Measurements from ENCODE around the gene PSMC1.
A peak's percentile ranks its signal among the peaks of the same experiment; 100 is the strongest.
"Not testable (repeated sequence)": the region's sequence is repeated elsewhere in the genome, so short reads cannot be mapped to it uniquely, and the experiment has no call there.

Gene PSMC1

DNA sequence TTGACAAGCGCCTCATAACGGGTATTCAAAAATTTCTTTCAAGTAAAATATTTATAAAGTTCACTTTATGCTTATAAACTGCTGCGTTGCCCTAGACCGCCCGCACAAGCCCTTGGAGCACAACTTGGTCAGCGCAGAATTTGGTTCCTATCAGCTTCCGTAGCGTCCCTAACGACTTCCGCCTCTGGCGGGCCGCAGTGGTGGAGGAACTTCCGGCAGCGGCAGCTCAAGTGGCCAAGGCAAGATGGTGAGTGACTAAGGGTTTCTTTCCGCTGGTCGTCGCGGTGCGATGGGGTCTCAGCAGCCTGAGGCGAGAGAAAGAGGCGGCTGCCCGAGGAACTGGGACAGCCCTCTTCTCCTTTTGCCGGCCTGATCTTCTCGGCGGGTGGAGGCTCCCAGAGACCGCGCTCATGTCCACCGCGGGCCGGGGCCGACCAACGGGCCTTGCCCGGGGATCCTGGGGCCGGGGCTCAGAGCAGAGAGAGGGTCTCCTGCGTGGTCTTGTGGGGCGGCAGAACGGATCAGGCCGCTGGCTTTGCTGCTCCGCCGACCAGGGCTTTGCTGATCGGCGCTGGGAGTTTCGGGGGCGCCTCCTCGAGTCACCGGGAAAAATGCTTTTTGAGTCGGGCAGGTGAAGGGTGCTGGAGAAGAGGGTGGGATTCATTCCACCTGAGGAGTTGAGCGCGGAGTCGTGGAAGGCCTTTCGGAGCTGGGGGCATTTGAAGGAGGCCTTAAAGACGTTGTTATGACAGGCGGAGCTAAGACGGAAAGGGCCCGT, at the start of gene PSMC1:
PSMC1 (plus strand) TSS at position 200 of the 778 bp plus-strand sequence; CDS start at position 245, 45 bp downstream.
- DNase-seq (ENCODE audit: low spot score): peak; percentile 94

DNA sequence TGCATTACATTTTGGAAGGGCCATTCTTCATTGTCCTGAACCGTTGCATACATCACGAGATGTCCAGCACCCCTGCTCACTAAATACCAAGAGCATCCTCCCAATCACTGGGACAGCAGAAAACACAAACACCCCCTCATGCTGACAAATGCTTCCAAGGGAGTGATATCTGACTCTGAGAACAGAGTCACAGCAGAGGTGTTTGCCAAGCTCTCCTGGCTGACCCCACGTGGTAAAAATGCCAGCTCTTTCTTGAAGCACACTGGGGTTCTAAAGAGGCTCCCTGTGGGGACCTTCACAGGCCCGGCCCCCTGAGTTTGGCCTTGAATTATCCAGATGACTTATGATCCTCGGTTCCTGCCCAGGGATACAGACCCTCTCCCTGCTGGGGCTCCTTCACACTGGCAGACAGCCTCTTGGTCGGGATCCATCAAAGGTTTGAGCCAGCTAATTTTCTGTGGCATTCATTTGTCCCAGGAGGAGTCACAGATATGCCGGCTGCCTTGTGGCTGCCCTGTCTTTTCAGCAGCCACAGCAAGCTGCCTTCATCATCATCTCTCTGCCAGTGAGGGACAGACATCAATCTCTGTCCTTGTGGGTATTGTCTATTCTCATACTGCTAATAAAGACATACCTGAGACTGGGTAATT, 43.1 kb upstream of the PSMC1 start:
- DNase-seq (ENCODE audit: low spot score): no peak

DNA sequence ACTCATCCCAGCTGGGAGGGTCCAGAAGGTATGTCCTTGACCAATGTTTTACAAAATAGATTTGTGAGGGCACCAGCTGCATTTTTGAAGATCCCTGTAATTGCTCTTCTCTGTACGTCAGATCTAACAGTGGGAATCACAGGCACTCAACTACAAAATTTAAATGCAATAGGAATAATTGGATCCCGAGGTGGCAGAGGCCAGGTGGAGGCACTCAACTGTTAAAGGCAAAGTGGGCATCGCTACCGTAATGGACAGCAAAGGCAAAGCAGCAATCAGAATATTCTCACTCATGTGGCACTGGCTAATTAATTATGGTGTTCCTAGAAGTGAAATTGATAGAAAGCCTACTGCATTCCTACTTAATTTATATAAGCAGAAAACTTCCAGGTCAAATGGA, 27.9 kb upstream of the PSMC1 start:
- DNase-seq (ENCODE audit: low spot score): no peak

DNA sequence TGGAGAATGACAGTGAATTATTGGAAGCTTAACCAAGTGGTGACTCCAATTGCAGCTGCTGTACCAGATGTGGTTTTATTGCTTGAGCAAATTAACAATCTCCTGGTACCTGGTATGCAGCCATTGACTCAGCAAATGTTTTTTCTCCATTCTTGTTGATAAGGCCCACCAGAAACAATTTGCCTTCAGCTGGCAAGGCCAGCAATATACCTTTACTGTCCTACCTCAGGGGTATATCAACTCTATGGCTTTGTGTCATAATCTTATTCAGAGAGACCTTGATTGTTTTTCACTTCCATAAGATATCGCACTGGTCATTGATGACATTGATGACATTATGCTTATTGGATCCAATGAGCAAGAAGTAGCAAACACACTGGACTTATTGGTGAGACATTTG, 26.4 kb upstream of the PSMC1 start:
- not testable (repeated sequence) for DNase-seq (ENCODE audit: low spot score)

DNA sequence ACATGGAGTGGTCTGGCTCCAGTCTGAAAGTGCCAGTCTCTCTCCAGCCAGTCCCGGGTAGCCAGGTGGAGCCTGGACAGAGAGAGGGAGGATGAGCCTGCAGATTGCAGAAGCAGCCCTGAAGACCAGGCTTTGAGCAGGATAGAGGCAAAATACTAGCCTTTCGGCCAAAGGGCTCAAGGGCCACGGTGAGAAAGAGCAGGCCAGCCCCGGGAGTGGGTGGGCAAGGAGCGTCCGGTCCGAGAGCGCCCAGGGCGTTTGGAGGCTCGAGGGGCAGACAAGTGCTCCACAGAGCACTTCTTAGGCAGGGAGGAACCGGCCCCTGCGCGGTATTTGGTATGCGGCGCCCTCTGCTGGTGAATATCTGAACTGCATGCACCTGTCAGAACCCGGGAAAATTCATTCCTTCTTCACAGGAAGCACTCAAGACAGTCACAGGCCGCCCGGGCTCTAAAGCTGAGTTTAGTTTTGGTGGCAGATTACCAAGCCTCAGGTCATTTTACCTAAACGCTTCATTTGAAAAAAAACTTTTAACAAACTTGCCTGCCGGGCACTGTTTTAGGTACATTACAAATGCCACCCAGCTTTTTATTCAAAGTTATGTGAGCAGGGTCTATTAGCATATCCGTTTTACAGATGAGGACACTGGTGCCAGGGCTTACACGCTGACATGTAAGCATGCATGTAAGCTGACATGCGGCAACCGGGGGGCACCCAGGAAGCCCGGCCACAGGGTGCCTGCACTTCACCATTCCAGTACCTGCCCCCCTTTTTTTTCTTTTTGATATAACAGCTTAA, 21.0 kb upstream of the PSMC1 start:
- DNase-seq (ENCODE audit: low spot score): peak; percentile 89

DNA sequence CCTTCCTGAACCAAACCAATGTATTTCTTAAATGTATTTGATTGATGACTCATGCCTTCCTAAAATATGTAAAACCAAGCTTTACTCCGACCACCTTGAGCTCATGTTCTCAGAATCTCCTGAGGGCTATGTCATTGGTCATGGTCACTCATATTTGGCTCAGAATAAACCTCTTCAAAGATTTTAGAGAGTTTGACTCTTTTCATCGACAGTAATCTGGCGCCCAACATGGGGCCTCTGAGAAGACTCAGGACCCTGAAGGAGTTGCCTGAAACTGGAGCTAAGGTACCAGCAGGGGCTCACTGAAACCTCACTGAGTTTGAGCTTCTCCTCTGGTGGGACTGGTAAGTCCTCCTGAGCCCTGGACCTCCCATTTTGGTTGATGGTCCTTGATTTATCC, 17.2 kb upstream of the PSMC1 start:
- DNase-seq (ENCODE audit: low spot score): no peak

DNA sequence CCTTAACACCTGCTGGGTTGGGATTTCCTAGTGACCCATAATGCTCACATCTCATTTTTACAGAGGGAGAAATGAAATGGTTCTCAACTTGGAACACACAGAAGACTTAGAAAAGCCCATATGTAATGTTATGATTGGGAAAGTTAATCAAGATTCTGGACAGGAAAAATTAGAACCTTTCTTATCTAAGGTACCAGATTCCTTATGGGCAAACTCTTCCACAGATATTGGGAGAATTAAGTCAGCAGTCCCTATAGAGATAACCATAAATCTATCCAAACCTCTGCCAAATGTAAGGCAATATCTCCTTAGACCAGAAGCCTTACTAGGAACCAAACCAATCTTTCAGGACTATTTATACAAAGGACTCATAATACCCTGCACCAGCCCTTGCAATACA, 13.9 kb upstream of the PSMC1 start:
- no peak for DNase-seq (ENCODE audit: low spot score)

DNA sequence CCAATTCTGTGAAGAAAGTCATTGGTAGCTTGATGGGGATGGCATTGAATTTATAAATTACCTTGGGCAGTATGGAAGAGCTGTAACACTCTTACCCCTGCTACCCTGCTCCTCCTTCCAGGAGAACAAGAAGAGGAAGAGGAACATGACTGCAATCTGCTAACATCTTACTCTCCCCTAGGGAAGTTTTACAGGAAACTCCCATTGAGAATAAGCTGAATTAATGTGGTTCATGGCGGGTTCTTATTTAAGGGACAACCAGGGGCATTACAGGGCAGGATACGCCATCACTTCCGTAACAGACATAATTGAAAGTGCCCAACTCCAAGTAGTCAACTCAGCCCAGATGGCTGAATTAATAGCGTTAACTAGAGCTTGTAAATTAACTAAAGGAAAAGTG, 9.4 kb upstream of the PSMC1 start:
- DNase-seq (ENCODE audit: low spot score): no peak

DNA sequence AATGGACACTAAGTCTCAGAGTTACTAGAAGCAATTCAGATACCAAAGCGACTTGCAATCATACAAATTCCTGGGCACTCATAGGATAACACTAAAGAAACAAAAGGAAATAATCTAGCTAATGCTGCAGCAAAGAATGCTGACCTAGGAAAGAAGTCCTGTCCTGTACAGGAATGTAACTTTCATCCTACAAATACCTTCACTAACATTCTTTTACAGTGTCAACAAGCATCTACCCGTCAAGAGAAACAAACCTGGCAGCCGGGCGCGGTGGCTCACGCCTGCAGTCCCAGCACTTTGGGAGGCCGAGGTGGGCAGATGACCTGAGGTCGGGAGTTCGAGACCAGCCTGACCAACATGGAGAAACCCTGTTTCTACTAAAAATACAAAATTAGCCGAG, 8.9 kb upstream of the PSMC1 start:
- DNase-seq (ENCODE audit: low spot score): not testable (repeated sequence)

DNA sequence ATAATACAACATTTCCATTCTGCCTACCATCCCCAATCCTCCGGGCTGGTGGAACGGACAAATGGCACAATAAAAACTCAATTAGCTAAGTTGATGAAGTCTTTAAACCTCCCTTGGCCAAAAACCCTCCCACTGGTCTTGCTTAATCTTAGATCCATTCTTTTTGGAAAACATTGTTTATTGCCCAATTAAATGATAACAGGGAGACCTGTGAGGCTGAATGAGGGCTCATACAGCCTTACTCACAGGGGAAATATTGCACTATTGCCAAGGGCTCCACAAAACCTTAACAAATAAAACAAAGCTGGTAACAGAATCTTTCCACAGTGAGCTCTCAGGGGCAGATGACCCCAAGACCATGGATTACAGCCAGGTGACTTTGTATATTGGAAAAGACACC, 7.8 kb upstream of the PSMC1 start:
- DNase-seq (ENCODE audit: low spot score): no peak

DNA sequence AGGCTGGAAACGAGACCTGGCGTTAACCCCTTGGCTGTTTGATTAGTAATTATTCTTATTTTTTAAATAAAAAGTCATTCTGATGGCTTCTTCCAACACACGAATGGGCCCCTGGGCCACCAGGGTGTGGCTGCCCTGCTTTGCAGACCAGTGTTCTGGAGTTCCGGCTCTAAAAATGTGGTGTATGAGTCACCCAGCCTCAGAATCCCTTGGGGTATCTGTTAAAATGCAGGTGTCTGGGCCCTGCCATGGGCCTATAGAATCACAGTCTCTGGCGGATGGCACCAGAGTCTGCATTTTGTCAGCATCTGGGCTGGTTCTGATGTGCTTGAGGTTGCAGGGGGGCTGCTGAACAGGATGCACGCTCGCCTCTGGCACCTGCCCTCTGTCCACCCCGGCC, 2.5 kb upstream of the PSMC1 start:
- no peak for DNase-seq (ENCODE audit: low spot score)

DNA sequence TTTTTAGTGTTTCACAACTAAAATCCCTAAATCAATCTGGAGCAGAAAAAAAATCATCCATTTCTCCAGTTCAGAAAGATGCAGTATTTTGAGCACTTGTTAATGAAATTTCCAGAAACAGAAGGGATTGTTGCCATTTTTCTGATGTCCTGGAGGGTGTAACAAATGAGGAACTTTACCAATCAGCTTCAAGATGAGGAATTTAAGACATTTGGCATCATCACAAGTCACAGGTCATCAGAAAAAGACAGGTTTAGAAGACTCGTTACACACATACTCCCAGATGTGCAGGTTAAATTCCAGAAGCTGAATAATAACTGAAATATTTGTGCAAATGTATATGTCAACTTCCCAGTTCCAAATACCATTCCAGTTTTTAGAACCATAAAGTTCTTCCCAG, 482 bp upstream of the PSMC1 start:
- DNase-seq (ENCODE audit: low spot score): no peak

DNA sequence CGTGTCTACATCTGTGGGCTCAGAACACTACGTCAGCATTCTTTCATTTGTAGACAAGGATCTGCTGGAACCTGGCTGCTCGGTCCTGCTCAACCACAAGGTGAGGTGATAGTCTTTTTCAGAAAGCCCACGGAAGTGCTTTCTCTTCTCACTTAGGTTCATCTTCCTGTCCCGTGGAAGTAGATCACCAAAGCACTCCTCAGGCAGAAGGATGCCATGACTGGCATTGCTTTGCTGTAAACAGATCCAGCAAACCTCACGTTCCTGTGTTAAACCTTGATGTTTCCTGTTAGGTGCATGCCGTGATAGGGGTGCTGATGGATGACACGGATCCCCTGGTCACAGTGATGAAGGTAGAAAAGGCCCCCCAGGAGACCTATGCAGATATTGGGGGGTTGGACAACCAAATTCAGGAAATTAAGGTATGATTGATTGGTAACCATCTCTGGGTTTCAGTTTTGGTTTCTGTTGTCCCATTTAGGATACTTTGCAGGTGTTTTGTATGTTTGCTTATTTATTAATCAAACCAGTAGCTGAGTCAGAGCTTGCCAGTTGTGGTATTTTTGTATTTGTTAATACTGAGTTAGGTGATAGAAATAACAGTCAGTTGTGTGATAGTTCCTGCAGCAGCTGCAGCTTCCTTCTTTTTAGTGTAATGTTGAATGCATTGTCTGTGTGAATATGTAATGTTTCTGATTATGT, 7.5 kb downstream of the PSMC1 start:
- no peak for DNase-seq (ENCODE audit: low spot score)

DNA sequence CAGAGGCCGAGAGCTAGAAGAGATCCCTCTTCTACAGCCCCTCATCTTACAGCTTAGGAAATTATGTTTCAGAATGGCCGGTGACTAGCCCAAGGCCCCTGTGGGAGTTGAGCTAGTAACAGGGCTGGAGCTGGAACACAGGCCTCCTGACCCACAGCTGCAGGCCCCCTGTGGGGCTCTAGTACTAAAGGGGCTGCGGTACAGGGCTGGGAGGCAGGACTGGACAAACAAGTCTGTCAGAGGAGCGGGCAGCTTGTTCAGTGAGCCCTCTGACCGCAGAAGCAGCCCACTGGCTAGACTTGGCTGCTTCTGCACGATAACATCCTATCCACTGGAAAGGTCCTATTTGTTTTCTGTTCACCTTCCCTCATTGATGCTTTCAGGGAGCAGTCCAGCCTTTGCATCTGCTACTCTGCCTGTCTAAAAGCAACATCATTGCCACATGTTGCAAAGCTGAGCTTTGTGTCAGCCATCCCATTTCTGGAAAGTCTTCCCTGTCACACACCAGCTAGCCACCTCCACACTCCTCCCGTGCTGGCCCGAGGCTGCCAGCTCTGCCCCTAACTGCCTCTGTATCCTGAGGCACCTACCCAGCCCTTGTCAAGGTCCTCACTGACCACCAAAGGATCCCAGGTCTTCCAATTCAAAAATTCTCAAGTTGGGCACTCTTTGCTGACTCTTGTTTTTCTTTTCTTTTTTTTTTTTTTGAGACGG, 10.2 kb downstream of the PSMC1 start:
- DNase-seq (ENCODE audit: low spot score): no peak

DNA sequence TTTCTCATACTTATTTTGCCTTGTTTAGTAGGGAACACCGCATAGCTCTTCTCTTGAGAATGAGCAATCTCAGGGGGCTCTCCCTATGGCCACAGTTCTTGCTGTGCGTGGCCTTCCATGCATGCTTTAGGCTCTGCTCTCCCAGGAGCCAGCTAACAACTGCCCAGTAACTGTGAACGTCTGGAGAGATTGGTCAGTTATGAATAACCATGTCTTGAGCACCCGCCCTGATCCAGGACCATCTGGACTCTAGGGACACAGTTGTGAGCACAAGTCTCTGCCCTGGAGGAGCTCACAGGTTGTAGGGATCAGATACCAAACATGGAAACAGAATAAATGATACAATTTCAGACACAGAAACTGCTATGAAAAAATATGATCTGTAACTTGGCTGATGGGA, 12.1 kb downstream of the PSMC1 start:
- no peak for DNase-seq (ENCODE audit: low spot score)

DNA sequence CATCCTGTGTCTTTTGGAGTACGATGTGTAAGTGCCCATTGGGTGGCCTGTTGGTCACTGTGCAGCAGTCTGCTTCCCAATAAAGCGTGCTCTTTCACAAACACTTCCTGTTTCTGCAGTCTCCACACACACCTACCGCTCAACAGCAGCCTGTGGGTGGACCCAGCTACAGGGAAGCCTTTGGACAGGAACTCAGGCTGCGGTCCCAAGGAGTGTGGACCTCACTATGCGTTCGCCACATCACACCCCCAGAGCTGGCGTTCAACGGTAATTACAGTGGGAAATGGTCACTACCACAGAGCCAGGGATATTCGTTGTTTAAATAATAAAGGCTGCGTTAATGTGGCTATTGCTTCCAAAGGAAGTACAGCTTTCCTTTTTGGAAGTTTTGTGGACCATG, 16.2 kb downstream of the PSMC1 start:
- no peak for DNase-seq (ENCODE audit: low spot score)

DNA sequence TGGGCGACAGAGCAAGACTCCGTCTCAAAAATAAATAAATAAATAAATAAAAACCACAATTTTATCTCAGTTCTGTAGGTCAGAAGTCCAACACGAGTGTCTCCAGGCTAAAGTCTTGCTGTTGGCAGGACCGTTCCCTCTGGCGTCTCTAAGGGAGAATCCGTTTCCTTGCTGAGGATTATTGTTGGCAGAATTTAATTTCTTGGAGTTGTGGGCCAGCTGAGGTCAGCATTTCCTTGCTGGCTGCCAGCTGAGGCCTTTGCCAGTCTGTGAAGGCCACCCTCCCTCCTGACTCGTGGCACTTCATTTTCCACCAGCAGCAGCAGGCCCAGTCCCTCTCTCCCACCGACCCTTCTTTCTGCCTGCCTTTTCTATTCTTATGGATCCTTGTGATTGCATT, 17.2 kb downstream of the PSMC1 start:
- no peak for DNase-seq (ENCODE audit: low spot score)

DNA sequence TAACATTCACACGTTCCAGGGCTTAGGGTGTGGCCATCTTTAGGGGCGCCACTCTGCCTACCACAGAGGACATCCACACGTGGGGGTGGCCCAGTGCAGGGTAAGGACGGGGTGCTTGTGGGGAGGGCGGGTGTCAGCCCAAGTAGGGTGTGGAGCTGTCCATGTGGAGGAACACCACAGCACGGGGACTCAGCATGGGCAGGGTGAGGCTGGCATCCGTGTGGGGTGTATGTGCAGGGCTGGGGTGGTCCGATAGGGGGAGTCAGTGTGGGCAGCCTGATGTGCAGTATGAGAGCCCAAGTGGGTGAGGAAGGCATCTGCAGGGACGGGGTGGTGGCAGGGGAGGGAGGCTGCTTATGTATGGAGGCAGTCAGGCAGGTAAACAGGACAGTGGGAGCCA, 17.7 kb downstream of the PSMC1 start:
- DNase-seq (ENCODE audit: low spot score): no peak

DNA sequence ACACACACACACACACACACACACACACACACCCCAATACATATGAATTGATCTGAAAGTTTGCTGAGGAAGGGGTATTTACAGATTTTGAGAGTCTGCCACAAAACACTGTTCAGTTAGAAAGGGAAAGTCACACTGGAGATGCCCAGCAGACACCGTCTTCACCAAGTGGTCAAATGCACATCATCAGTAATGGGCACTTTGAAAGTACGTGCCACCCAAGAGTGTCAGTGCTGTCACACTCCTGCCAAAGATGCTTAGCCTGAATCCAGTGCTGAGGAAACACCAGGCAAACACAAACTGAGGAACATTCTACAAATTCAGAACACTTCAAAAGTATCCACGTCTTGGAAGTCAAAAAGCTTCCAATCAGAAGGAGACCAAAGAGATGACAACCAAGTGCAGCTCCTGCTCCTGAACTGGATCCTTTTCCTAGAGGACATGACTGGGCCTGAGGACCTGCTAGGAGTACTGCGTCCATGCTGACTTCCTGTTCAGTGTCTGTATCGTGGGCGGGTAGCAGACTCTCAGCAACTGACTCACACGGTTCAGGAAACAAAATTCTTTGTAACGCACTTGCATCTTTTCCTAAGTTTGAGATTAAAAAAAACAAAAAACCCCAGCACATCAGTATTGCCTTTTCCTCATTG, 18.6 kb downstream of the PSMC1 start:
- DNase-seq (ENCODE audit: low spot score): peak; percentile 75

DNA sequence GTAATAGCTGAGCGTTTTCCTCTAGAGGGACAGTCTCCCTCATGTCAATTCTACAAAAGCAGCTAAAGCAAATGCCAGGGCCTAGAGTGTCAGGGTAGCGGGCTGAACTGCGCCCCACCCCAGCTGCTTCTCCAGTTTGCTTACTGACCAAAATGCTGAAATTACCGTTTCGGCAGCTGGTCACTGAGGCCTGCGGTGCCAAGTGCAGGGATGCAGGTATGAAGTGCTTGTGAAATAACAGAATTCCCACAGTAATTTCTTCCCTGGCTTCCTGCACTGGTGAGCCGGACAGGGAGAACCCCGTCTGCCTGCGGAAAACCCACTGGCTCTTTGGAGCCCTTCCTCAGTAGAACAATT, 19.1 kb downstream of the PSMC1 start:
- no peak for DNase-seq (ENCODE audit: low spot score)

DNA sequence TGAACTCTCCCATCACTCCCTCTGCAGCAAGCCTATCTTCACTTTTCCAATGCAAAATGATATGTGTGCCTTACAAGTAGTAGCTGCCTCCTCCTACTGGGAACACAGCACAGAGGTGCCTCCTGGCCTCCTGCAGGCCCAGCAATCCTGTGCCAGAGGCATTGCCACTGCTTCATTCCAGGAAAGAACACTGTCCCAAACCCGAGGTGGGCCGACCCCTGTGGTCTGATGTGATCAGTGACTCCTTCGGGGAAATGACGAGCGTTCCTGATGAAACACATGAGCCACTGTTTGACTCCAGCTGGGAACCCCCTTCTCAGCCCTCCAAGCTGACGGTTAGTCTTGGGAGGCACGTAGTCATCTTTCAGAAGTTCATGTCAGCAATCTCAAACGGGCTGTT, 19.5 kb downstream of the PSMC1 start:
- no peak for DNase-seq (ENCODE audit: low spot score)

All from AG20443 (cell line).